ENCODE measurements around the gene MAGEB2.
"Not testable (repeated sequence)": the region's sequence is repeated elsewhere in the genome, so short reads cannot be mapped to it uniquely, and the experiment has no call there.

The MAGEB2 gene, protein sequence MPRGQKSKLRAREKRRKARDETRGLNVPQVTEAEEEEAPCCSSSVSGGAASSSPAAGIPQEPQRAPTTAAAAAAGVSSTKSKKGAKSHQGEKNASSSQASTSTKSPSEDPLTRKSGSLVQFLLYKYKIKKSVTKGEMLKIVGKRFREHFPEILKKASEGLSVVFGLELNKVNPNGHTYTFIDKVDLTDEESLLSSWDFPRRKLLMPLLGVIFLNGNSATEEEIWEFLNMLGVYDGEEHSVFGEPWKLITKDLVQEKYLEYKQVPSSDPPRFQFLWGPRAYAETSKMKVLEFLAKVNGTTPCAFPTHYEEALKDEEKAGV

DNA sequence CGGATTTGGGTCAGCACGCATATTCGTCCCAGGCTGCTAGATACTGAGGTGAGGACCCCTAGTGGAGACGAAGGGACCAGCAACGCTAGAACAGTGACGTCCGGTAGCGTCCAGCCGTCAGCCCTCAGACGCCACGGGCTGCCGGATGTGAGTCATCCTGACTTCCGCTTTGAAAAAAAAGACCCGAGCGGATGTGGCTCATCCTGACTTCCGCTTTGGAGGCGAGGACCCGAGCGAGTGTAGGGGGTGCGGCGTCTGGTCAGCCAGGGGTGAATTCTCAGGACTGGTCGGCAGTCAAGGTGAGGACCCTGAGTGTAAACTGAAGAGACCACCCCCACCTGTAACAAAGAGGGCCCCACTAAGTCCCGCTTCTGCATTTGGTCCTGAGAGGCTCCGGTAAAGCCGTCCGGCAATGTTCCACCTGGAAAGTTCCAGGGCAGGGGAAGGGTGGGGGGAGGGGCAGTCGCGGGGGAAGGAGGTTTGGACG lies at the start of gene MAGEB2:
MAGEB2 (plus strand) TSS at position 207 of the 487 bp plus-strand sequence. CDS start 3,018 bp downstream, outside the sequence.
- no peak for DNase-seq (ENCODE audit: low read depth in 2 of 2)

DNA sequence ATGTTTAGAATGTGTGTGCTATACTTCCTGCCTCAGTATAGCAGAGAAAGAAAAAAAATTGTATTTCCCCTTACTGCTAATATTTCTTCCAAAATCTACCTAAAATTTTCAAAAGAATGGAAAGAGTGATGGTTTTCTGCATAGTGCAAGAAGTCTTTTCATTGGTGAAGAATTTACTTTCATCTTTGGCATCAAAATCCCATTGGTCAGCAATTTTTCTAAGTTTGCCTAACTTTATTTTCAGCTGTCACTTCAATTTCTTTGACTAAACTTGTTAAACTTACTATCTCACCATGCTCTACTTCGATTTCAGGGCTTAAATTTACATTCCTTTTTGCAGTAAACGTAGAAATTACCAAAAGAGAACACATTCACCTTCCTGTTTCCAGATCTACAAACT lies 44.5 kb upstream of the MAGEB2 start:
- no peak for DNase-seq (ENCODE audit: low read depth in 2 of 2)

DNA sequence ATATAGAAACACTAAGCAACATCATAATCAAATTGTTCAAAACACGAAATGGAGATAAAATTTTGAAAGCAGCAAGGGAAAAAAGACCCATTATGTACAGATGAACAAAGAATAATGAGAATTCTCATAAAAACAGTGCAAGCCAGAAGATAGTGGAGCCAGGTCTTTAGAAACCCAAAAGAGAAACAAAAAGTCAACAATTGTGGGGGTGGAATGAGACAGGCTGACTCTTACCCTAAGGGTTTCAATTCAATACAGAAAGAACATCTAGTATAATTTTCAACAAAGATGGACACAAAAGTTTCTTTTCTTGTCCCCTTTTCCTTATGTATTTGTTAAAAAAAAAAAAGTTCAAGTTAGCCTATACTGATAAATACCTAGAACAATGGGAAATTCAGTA lies 34.0 kb upstream of the MAGEB2 start:
- DNase-seq (ENCODE audit: low read depth in 2 of 2), result no peak

DNA sequence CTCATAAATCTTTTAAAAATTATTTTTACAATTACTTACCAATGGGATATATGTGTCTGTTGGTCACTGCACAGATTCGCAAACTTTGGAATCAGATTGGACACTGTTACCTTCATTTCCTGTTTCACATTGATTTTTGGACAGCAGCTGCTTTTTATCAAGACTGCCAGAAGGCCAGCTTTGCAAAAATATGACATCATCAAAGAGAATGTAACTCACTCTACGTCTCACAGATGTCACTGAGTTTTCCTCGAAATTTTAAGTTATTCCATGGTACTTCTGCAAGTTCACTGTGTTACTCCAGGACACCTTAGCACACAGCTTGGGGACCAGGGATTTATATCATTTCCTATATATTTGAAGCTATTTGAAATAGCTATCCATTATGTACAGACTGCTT lies 31.8 kb upstream of the MAGEB2 start:
- no peak for DNase-seq (ENCODE audit: low read depth in 2 of 2)

DNA sequence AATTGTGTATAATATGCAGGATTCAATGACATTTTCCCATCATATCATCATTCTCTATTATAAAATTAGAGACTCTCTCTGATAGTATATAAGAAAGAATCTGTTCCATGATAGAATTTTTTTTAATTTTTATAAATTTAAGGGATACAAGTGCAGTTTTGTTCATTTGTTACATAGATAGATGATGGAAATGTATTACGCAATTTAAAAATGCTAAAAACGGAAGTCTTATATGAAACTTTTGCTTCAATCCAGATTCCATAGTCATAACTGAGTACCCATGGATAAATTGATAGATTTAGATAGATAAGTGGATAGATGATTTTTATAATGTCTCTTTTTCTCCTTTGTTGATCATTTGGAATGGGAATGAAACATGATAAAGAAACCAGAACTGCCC lies 24.9 kb upstream of the MAGEB2 start:
- no peak for DNase-seq (ENCODE audit: low read depth in 2 of 2)

DNA sequence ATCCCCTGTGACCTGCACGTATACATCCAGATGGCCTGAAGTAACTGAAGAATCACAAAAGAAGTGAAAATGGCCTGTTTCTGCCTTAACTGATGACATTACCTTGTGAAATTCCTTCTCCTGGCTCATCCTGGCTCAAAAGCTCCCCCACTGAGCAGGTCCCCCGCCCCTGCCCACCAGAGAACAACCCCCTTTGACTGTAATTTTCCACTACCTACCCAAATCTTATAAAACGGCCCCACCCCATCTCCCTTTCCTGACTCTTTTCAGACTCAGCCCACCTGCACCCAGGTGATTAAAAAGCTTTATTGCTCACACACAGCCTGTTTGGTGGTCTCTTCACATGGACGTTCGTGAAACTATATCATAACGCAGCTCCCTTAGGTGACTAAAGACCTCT lies 21.5 kb upstream of the MAGEB2 start:
- DNase-seq (ENCODE audit: low read depth in 2 of 2), result not testable (repeated sequence)

DNA sequence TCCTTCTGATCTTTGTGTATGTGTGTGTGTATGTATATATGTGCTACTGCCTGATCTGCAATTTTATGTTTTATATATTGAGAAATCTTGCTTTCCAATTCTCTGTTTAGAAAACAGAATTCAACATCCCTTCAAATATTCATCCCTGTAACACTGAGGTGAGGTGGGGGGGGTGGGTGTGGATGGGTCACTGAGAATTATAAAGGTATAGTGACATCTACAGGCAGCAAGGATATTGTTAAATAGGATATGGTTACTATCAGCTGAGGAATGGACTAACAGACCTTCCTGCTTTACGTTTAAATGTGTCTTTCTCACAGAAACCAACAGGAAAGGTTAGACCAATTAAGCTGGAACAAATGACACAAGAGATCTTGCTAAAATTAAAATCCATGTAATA lies 19.0 kb upstream of the MAGEB2 start:
- no peak for DNase-seq (ENCODE audit: low read depth in 2 of 2)

DNA sequence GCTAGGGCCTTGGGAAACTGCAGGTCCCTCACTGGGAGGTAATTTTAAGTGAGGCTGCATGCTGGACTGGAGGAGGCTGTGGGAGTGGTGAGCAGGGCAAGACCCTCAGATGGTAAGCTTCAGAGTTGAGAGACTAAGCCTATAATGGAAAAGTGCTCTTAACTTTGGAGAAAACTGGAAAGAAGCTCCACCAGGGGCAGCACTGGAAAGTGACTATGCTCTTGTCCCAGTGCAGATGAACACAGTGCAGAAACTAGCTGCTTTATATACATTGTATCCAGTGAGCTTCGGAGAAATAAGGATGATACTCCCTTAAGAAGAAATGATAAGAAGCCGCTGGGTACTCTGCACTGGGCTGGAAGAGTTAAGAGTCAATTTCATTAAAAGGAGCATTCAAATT lies 3.2 kb upstream of the MAGEB2 start:
- no peak for DNase-seq (ENCODE audit: low read depth in 2 of 2)

DNA sequence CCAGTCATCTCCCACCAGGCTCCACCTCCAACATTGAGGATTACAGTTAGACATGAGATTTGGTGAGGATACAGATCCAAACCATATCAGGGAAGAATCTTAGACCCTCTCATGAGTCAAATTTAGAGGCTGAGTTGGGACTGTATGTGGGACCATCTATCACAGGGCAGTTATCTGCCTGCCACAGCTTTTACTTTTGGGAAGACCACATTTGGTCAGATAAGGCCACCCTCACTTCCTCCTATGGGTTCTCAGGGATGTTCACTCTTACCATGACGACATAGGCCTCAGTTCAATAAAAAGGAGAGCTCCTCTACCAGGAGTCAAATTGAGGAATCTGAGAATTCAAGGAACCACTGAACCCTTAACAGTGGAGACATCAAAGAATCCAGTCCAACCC lies 2.1 kb downstream of the MAGEB2 start:
- no peak for DNase-seq (ENCODE audit: low read depth in 2 of 2)

DNA sequence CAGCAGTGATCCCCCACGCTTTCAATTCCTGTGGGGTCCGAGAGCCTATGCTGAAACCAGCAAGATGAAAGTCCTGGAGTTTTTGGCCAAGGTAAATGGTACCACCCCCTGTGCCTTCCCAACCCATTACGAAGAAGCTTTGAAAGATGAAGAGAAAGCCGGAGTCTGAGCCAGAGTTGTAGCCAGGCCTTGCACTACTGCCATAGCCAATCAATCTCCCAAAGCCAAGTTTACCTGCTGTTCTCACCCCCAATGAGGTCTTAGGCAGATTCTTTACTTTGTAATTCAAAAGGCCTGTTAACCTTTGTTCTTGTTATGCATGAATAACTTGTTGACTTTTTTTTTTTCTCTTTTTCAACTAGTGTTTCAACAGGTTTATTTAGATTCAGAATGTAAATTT lies 4.0 kb downstream of the MAGEB2 start:
- no peak for DNase-seq (ENCODE audit: low read depth in 2 of 2)

DNA sequence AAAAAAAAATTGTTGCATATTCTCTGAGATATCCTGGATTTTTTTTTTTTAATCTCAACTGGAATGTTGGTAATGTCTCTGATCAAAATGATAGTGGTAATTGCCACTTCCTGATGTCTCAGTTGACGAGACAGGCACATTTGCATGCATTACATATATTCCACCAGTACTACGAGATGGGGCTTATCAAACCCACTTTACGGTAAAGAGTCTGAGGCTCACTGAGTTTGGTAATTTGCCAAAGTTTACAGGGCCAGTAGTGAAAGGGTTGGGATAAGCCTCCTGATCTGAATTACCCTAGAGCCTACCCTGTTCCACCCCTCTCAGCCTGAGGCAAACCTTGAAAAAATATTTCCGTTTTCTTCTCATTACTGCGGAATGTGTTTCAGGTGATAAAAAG lies 5.3 kb downstream of the MAGEB2 start:
- DNase-seq (ENCODE audit: low read depth in 2 of 2), result no peak

DNA sequence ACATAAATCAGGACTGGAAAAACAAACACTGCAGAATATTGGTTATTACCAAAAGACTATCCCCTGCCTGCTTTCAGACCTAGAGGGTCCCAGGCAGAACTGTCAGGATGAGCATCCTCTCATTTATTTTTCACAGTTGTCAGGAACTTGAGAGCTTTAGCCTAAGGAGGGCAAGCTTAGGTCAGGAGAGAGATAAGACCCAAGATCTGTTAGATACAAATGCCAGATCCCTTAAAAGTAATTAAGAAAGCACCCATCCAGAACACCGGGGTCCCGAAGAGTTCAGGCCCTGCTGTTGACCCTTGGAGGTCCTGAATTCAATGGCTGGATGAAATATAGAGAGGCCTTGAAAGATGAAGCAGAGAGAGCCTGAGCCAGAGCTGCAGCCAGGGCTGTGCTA lies 9.2 kb downstream of the MAGEB2 start:
- no peak for DNase-seq (ENCODE audit: low read depth in 2 of 2)

DNA sequence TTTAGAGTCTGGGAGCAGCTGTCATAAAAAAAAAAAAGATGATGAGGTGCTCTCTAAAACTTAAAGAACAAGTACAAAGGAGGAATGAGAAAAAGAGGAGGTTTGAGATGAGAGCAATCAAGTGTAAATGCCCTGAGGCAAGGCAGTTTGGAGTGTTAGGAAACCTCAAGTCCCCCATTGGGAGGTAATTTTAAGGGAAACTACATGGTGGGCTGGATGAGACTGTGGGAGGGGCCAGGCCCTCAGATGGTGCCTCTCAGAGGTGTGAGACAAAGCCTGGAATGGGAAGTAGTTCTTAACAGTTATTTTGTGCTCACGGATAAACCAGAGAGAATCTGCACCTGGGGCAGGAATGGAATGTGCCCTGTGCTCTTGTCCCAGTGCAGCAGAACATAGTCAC lies 13.2 kb downstream of the MAGEB2 start:
- DNase-seq (ENCODE audit: low read depth in 2 of 2), result no peak

DNA sequence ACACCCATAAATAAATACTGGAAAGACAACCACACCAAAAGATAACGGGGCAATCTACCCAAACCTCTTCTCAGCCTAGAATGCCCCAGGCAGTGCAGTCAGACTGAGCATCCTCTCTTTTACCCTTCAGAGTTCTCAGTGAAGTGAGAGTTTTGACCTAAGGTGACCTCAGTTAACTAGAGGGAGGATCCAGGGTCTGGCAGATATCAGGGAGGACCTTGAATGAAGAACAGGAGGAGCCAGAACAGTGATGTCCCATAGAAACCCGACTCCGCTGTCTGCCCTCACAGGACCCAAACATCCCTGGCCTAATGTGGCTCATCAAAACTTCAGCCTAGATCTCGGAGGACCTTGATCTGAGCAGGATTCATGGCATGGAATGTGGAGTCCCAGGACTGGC lies 15.0 kb downstream of the MAGEB2 start, which contains the start of gene MAGEB3:
MAGEB3 (plus strand) TSS at position 263 of the 400 bp plus-strand sequence. CDS start 5,268 bp downstream, outside the sequence.
- no peak for DNase-seq (ENCODE audit: low read depth in 2 of 2)

DNA sequence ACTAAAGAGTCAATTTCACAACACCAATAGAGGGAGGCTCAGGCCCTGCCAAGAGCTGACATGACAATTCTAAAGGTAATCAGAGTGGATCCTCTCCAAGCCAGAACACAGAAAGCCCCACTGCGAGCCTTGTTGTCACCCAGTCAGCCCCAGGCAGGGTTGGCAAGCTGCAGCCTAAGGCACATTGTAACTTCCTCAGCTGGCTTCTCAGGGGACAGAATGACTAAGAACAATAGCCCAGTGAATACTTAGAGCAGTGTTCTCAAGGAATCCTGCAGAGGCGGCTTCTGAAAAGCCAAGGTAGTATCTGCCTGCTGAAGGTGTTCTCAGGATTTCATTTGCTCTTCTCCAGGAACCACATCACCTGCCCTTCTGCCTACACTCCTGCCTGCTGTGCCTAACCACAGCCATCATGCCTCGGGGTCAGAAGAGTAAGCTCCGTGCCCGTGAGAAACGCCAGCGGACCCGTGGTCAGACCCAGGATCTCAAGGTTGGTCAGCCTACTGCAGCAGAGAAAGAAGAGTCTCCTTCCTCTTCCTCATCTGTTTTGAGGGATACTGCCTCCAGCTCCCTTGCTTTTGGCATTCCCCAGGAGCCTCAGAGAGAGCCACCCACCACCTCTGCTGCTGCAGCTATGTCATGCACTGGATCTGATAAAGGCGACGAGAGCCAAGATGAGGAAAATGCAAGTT lies 26.5 kb downstream of the MAGEB2 start, which contains the start of gene MAGEB4:
MAGEB4 (plus strand) TSS at position 277 of the 692 bp plus-strand sequence; CDS start at position 413, 136 bp downstream.
- DNase-seq (ENCODE audit: low read depth in 2 of 2), result no peak

DNA sequence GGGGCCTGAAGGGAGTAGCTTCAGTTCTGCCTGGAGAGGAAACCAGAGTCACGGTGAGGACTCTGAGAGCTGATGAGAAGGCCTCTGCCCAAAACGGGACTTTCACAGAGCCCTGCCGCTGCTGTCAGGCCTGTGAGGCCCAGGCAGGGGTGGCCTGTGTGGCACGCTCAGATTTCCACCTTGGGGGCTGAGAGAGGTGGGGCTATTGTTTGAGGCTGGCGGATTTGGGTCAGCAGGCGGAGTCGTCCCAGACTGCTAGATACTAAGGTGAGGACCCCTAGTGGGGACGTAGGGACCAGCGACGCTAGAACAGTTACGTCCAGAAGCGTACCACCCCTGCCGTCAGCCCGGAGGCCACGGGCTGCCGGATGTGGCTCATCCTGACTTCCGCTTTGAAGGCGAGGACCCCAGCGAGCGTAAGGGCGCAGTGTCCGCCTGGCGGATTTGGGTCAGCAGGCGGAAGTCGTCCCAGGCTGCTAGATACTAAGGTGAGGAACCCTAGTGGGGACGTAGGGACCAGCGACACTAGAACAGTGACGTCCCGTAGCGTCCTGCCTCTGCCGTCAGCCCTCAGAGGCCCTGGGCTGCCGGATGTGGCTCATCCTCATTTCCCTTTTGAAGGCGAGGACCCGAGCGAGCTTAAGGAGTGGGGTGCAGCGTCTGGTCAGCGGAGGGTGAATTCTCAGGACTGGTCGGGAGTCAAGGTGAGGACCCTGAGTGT lies 31.6 kb downstream of the MAGEB2 start, which contains the start of gene MAGEB1:
MAGEB1 (plus strand) TSS at position 378 of the 721 bp plus-strand sequence. CDS start 3,348 bp downstream, outside the sequence.
- DNase-seq (ENCODE audit: low read depth in 2 of 2), result no peak

DNA sequence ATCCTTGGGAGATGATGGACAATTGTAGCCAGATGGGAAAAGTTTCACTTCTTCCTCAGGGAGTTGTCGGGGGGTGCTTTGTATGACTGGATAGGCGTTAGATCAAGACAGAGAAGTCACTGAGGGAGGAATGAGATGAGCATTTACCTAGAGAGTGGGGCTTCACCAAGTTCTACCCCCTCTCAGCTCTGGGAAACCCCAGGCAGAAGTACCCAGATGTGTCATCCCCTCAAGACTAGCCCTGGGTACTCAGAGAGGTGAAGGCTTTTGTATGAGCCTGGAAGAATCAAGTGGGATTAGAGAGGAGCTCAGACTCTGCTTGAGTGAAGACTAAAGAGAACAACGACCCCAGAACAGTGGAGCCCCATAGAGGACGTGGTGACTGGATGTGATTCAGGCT lies 33.5 kb downstream of the MAGEB2 start:
- DNase-seq (ENCODE audit: low read depth in 2 of 2), result no peak

DNA sequence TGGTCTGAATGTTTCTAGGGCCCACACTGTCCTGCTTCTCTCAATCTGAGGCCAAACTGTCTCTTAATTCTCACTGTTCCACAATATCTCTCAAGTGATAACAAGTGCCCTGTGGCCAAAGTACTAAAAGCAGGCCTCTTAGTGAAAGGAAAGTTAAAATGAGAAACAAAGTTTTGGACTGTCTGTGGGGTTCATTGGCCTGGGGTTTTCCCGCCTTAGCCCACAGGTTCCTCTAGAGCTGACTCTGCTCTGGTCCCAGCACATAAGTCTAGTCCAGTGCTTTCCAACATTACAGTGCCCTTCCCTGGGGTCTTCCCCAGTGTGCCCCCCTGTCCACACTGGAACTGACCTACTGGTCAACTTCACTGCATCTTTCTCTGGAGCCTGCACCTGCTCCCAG lies 37.9 kb downstream of the MAGEB2 start:
- DNase-seq (ENCODE audit: low read depth in 2 of 2), result no peak

DNA sequence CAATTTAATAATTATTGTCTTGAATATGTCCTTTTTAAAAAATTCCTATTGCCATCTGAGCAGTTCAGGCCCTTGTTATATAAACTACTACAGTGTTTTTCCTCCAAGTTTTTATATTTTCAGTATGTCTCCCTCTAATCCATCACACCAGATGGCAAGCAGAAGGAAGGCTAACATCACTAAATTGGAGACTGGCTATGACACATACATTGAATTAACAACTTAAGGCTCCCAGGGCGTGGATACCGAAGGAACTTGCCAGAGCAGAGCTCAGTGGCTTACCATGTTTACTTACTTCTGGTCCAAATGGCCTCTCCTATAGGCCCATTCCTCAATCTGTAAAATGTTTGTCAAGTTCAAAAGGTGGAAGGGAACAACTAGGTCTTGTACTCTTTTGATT lies 44.6 kb downstream of the MAGEB2 start:
- no peak for DNase-seq (ENCODE audit: low read depth in 2 of 2)

DNA sequence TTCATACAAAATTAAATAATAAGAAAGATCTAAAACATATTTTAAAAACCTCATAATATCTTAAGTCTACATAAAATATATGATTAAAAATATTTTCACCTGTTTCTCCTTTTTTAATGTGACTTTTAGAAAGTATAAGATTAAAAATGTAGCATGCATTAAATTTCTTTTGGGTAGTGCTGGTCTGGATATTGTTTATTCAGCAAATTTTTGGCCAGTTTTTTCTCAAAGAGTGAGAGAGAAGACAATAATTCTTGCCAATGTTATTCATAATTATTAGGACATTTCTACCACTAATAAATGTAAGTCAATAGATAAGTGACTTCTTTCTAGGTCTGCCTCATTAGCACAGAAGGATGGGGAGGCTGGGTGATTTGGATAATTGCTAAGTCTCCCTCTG lies 45.6 kb downstream of the MAGEB2 start:
- no peak for DNase-seq (ENCODE audit: low read depth in 2 of 2)

DNA sequence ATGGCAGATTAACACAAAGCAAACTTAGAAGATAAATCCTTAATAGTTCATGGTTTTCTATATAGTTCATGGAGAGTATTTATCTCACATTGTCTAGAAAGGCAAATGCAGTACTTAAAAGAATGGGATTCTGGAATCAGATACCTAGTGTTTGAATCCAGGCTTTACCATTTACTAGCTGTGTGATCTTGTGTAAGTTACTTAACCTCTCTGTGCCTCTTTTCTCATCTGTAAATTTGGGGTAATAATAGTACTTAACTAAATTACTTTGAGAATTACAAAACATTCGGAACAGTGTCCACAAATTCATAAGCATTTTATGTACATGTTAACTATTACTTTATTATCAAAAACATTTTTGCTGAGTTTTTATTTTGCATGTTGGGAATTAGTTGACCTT lies 47.4 kb downstream of the MAGEB2 start:
- no peak for DNase-seq (ENCODE audit: low read depth in 2 of 2)

Data from stimulated activated CD8-positive, alpha-beta memory T cell treated with anti-CD3 and anti-CD28 coated beads, Interleukin-2, amount 100 ng/mL, for 48 hours (primary cell).